ENCODE measurements around the gene USH1G. TPM values are rescaled to one million over a fixed set of nuclear protein-coding genes. Genes with fewer than 3 reads are reported as not detected.

USH1G gene
- total RNA-seq, 1 donor from 2014 or later, result 0.18 TPM

DNA sequence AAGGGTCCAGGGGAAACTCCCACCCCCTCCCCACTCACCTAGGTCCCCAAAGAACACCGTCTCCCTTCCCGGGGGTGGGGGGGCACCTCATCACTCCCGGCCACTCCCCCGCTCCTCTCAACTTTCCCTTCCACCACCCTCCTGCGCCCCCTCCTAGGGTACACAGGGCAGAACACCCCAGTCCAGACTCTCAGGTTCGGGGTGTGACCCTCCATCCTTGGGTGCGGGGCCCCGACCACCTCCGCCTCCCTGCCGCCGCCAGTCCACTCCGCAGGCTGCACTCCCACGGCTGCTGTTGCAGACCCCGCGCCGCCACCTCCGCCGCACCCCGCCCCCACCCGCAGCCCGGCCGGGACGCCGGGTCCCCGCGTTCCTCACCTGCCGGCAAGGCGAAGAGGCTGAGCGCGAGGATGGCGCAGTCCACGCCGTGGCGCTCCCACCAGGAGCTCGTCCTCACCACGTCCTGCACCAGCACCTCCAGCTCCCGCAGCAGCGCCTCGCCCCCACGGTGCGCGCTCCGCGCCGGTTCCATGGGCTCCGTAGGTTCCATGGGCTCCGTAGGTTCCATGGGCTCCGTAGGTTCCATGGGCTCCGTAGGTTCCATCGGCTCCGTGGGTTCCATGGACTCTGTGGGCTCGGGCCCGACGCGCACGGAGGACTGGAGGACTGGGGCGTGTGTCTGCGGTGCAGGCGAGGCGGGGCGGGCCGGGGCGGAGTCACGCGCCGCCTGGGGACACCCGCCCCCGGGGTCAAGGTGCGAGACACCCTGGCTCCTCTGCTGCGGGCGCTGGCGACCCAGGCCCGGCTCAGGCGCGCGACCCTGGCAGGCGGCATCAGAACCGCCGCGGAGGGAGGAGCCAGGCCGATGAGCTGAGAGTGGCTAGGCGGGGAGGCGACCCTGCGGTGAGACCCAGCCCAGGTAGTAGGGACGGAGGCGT, 29.8 kb downstream of the USH1G start, which contains the start of gene FADS6:
FADS6 (minus strand) TSS at position 660 of the 938 bp plus-strand sequence; CDS start at position 622, 38 bp downstream.
- Mint-ChIP-seq H3K4me1 (ENCODE audit: unreplicated experiment) (peaks cover 2% of the 10 kb centered on the region), H3K4me3 (ENCODE audit: unreplicated experiment) (peak within 1 kb of the TSS; percentile 81), H3K27ac (ENCODE audit: unreplicated experiment) (no peak within 1 kb of the TSS), H3K27me3 (ENCODE audit: unreplicated experiment) (peaks cover 15% of the 10 kb centered on the region), H3K9me3 (ENCODE audit: unreplicated experiment) (no peaks in the 10 kb centered on the region), H3K36me3 (ENCODE audit: low read depth, unreplicated experiment) (no peaks in the 10 kb centered on the region)
- TF ChIP-seq, protein P1, sequence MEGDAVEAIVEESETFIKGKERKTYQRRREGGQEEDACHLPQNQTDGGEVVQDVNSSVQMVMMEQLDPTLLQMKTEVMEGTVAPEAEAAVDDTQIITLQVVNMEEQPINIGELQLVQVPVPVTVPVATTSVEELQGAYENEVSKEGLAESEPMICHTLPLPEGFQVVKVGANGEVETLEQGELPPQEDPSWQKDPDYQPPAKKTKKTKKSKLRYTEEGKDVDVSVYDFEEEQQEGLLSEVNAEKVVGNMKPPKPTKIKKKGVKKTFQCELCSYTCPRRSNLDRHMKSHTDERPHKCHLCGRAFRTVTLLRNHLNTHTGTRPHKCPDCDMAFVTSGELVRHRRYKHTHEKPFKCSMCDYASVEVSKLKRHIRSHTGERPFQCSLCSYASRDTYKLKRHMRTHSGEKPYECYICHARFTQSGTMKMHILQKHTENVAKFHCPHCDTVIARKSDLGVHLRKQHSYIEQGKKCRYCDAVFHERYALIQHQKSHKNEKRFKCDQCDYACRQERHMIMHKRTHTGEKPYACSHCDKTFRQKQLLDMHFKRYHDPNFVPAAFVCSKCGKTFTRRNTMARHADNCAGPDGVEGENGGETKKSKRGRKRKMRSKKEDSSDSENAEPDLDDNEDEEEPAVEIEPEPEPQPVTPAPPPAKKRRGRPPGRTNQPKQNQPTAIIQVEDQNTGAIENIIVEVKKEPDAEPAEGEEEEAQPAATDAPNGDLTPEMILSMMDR (IDR thresholded peaks at IDR 0.05; ENCODE audit: unreplicated experiment), result no peak
- no peak for DNase-seq (ENCODE audit: low spot score)

DNA sequence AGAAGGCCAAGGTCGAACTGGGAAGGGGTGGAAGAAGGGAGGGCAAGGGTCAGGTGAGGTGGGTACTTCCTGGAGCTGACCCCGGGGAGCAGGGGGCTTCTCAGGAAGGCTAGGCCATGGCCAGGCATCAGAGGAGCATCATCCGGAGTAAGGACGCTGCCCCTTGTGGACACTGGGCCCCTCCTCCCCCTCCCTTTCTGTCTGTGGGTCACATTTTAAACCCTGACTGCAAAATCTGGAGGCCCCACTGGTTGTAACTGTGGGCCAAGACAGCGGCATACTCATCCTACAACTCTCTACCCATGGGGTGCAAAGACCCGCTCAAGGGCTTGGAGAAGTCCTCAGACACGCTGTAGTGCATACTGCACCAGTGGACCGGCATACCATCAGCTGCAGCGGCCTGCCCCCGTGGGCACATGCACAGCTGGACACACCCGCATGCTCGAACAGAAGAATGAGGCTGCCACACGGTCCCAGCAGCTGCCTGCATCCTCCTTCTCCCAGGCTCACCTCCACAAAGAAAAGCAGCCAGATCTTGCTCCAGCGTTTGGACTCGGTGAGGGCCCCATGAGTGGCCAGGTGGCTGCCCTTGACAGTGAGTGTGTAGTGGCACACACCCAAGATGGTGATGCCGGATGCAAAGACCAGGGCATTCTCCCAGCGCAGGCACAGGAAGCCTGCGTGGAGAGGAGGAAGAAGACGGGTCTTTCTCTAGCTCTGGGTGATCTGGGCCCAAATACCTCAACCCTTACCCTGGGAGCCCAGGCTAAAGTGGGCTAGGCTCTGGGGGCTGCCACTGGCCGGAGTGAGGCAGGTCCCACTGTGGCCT, 30.8 kb downstream of the USH1G start:
- Mint-ChIP-seq H3K4me3 (ENCODE audit: unreplicated experiment) (no peak overlapping the region), H3K36me3 (ENCODE audit: low read depth, unreplicated experiment) (no peaks in the 10 kb centered on the region), H3K9me3 (ENCODE audit: unreplicated experiment) (no peaks in the 10 kb centered on the region), H3K4me1 (ENCODE audit: unreplicated experiment) (peaks cover 2% of the 10 kb centered on the region), H3K27ac (ENCODE audit: unreplicated experiment) (no peak overlapping the region), H3K27me3 (ENCODE audit: unreplicated experiment) (peaks cover 15% of the 10 kb centered on the region)
- TF ChIP-seq, protein P1 (IDR thresholded peaks at IDR 0.05; ENCODE audit: unreplicated experiment), result no peak
- DNase-seq (ENCODE audit: low spot score), result no peak

DNA sequence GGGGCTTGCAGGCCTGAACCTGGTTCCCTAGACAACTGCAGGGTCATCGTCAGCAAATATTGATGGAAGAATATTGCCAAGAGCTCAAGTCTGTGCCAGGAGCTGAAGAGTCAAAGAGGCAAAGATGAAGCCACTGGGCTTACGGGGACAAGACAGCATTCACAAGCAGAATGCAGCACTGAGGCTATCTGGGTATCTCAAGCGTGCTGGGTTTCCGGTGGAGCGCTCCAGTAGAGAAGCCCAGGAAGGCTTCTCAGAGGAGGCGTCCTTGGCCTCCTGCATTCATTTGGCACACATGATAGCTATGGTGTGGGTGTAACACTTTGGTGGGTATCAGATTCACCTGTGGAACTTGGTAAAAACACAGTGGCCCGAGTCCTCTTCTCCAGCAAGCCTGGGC, 32.5 kb downstream of the USH1G start:
- Mint-ChIP-seq H3K36me3 (ENCODE audit: low read depth, unreplicated experiment) (no peaks in the 10 kb centered on the region), H3K27me3 (ENCODE audit: unreplicated experiment) (peaks cover 15% of the 10 kb centered on the region), H3K4me1 (ENCODE audit: unreplicated experiment) (peaks cover 2% of the 10 kb centered on the region), H3K9me3 (ENCODE audit: unreplicated experiment) (no peaks in the 10 kb centered on the region), H3K27ac (ENCODE audit: unreplicated experiment) (no peak overlapping the region), H3K4me3 (ENCODE audit: unreplicated experiment) (no peak overlapping the region)
- TF ChIP-seq, protein P1 (IDR thresholded peaks at IDR 0.05; ENCODE audit: unreplicated experiment), result no peak
- DNase-seq (ENCODE audit: low spot score), result no peak

DNA sequence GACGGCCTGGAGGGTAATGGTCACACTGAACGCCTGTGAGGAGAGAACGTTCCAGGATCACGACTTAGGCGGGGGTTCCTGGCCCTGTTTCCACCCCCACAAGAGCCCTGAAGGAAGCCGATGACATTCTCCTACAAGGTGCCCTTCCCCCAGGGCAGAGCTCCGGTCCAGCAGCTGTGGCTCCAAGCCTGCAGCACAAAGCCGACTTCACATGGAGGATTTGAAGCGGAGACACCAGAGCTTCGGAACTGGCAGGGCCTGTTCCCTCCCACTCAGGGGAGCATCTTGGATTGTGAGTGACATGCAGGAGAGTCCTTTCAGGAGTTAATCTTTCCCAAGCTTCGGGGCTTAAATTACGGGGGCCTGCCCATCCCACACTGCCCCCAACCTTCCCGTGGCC, 34.6 kb downstream of the USH1G start:
- Mint-ChIP-seq H3K36me3 (ENCODE audit: low read depth, unreplicated experiment) (no peaks in the 10 kb centered on the region), H3K27ac (ENCODE audit: unreplicated experiment) (no peak overlapping the region), H3K4me3 (ENCODE audit: unreplicated experiment) (no peak overlapping the region), H3K4me1 (ENCODE audit: unreplicated experiment) (no peaks in the 10 kb centered on the region), H3K27me3 (ENCODE audit: unreplicated experiment) (peaks cover 8% of the 10 kb centered on the region), H3K9me3 (ENCODE audit: unreplicated experiment) (no peaks in the 10 kb centered on the region)
- no peak for DNase-seq (ENCODE audit: low spot score)
- TF ChIP-seq, protein P1 (IDR thresholded peaks at IDR 0.05; ENCODE audit: unreplicated experiment), result no peak
